Panc1 (cell line): ENCODE measurements around the gene KLHL4.

Experiments used
- POLR2AphosphoS5 ChIP-seq: IDR thresholded peaks from 2 replicates; pipeline ENCODE4 v1.6.1; 2012; ENCODE audit warnings: mild to moderate bottlenecking, low read depth, low read length, moderate library complexity
- SIN3A ChIP-seq: IDR thresholded peaks from 2 replicates; pipeline ENCODE4 v1.6.1; 2012; ENCODE audit warnings: low read depth, mild to moderate bottlenecking, low read length, moderate library complexity, borderline replicate concordance; ENCODE audit not compliant: insufficient read depth
- TCF7L2 ChIP-seq: IDR thresholded peaks from 2 replicates; pipeline ENCODE4 v1.6.1; 2011; ENCODE audit warnings: mild to moderate bottlenecking, low read depth, low read length, inconsistent platforms
- TF ChIP-seq, protein P1 (sequence below): fragments of 450-650 bp; IDR thresholded peaks from 2 replicates; pipeline ENCODE4 v1.5.1; 2017; ENCODE audit warnings: mild to moderate bottlenecking
- TF ChIP-seq, protein P2 (sequence below), 2 experiments: IDR thresholded peaks; 2 replicates each; pipeline ENCODE4 v1.6.1; 2011 to 2012; ENCODE audit warnings: low read depth in 2 of 2, control low read depth in 1 of 2, low read length in 1 of 2, mild to moderate bottlenecking in 1 of 2, moderate library complexity in 1 of 2; ENCODE audit not compliant: insufficient read depth in 1 of 2

DNA sequence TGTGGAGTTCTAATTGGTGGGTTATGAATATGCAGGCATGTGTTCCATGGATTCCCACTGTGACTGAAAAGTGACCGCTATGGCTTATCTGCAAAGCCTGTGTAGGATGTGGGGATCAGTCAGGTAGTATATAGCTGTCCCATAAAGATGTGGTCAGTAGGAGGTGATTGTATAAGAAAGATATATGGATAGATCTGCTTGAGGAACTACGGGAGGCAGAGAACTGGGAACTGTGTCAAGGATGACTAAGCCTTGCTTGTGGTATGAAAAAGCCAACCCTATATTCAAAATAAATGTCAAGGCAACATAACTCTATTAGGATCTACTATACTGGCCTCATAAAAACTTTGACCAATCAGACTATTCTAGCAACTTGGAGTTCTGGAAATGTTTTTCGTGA is 185.2 kb downstream of the KLHL4 start:
- TF ChIP-seq, protein P1, sequence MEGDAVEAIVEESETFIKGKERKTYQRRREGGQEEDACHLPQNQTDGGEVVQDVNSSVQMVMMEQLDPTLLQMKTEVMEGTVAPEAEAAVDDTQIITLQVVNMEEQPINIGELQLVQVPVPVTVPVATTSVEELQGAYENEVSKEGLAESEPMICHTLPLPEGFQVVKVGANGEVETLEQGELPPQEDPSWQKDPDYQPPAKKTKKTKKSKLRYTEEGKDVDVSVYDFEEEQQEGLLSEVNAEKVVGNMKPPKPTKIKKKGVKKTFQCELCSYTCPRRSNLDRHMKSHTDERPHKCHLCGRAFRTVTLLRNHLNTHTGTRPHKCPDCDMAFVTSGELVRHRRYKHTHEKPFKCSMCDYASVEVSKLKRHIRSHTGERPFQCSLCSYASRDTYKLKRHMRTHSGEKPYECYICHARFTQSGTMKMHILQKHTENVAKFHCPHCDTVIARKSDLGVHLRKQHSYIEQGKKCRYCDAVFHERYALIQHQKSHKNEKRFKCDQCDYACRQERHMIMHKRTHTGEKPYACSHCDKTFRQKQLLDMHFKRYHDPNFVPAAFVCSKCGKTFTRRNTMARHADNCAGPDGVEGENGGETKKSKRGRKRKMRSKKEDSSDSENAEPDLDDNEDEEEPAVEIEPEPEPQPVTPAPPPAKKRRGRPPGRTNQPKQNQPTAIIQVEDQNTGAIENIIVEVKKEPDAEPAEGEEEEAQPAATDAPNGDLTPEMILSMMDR, result no peak
- TF ChIP-seq POLR2AphosphoS5, result no peak
- TF ChIP-seq, protein P2, sequence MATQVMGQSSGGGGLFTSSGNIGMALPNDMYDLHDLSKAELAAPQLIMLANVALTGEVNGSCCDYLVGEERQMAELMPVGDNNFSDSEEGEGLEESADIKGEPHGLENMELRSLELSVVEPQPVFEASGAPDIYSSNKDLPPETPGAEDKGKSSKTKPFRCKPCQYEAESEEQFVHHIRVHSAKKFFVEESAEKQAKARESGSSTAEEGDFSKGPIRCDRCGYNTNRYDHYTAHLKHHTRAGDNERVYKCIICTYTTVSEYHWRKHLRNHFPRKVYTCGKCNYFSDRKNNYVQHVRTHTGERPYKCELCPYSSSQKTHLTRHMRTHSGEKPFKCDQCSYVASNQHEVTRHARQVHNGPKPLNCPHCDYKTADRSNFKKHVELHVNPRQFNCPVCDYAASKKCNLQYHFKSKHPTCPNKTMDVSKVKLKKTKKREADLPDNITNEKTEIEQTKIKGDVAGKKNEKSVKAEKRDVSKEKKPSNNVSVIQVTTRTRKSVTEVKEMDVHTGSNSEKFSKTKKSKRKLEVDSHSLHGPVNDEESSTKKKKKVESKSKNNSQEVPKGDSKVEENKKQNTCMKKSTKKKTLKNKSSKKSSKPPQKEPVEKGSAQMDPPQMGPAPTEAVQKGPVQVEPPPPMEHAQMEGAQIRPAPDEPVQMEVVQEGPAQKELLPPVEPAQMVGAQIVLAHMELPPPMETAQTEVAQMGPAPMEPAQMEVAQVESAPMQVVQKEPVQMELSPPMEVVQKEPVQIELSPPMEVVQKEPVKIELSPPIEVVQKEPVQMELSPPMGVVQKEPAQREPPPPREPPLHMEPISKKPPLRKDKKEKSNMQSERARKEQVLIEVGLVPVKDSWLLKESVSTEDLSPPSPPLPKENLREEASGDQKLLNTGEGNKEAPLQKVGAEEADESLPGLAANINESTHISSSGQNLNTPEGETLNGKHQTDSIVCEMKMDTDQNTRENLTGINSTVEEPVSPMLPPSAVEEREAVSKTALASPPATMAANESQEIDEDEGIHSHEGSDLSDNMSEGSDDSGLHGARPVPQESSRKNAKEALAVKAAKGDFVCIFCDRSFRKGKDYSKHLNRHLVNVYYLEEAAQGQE (IDR thresholded peaks at IDR 0.05; ENCODE audit: insufficient read depth in 1 of 2, low read depth in 2 of 2, low read length in 1 of 2), result no peak
- TF ChIP-seq SIN3A, result no peak
- TF ChIP-seq TCF7L2, result no peak
